ENCODE data around the gene CYYR1. TPM values are rescaled to one million over a fixed set of nuclear protein-coding genes. Genes with fewer than 3 reads are reported as not detected.
A peak's percentile ranks its signal among the peaks of the same experiment; 100 is the strongest.

CYYR1 gene
- 25.2 TPM for polyA plus RNA-seq (2013, experiment 1 of 2)
- 27.3 TPM for polyA plus RNA-seq (2013, experiment 2 of 2)

GRCh38 chr21:26572702-26573381 lies at the start of gene CYYR1:
Gene CYYR1, minus strand, starts transcription at chr21:26573286. Its CDS starts 346 bp downstream, at chr21:26572940.
- H3K27me3 ChIP-seq (ENCODE audit: insufficient read depth, low read length) = no peaks in the 10 kb centered on the region
- H3K4me3 ChIP-seq (ENCODE audit: low read length) = peak within 1 kb of the TSS; percentile 77
- H3K4me1 ChIP-seq (ENCODE audit: insufficient read depth, low read length) = peaks cover 10% of the 10 kb centered on the region; the same call in 1 of the 2 replicates
- WGBS = under 1% methylated on average over 58 of the region's 58 CpGs
- H3K9ac ChIP-seq (ENCODE audit: low read depth, low read length) = peak within 1 kb of the TSS; percentile 92
- H3K36me3 ChIP-seq (ENCODE audit: insufficient read depth, low read length) = no peaks in the 10 kb centered on the region
- peak within 1 kb of the TSS; percentile 70 for H3K27ac ChIP-seq (ENCODE audit: low read depth, low read length)
- peaks cover 6% of the 10 kb centered on the region; the same call in 1 of the 2 replicates for H3K9me3 ChIP-seq (ENCODE audit: insufficient read depth, low read depth, low read length)

GRCh38 chr21:26617176-26617575 lies 44.1 kb upstream of the CYYR1 start:
- Histone ChIP-seq H3K27me3 (ENCODE audit: insufficient read depth, low read length) (no peaks in the 10 kb centered on the region), H3K27ac (ENCODE audit: low read depth, low read length) (no peak overlapping the region), H3K9ac (ENCODE audit: low read depth, low read length) (no peak overlapping the region), H3K9me3 (ENCODE audit: insufficient read depth, low read depth, low read length) (no peaks in the 10 kb centered on the region), H3K4me3 (ENCODE audit: low read length) (no peak overlapping the region), H3K4me1 (ENCODE audit: insufficient read depth, low read length) (no peaks in the 10 kb centered on the region), H3K36me3 (ENCODE audit: insufficient read depth, low read length) (no peaks in the 10 kb centered on the region)
- WGBS = no CpG with 5 or more reads among the region's 1 CpG

GRCh38 chr21:26614251-26614650 lies 41.2 kb upstream of the CYYR1 start:
- Histone ChIP-seq H3K27ac (ENCODE audit: low read depth, low read length) (no peak overlapping the region), H3K36me3 (ENCODE audit: insufficient read depth, low read length) (no peaks in the 10 kb centered on the region), H3K9ac (ENCODE audit: low read depth, low read length) (no peak overlapping the region), H3K9me3 (ENCODE audit: insufficient read depth, low read depth, low read length) (no peaks in the 10 kb centered on the region), H3K27me3 (ENCODE audit: insufficient read depth, low read length) (no peaks in the 10 kb centered on the region), H3K4me3 (ENCODE audit: low read length) (no peak overlapping the region), H3K4me1 (ENCODE audit: insufficient read depth, low read length) (no peaks in the 10 kb centered on the region)
- WGBS = no CpG with 5 or more reads among the region's 1 CpG

- H3K27ac ChIP-seq (ENCODE audit: low read depth, low read length) = no peak overlapping the region
- H3K9me3 ChIP-seq (ENCODE audit: insufficient read depth, low read depth, low read length) = no peaks in the 10 kb centered on the region
- no peaks in the 10 kb centered on the region for H3K36me3 ChIP-seq (ENCODE audit: insufficient read depth, low read length)
- H3K27me3 ChIP-seq (ENCODE audit: insufficient read depth, low read length) = no peaks in the 10 kb centered on the region
- no peaks in the 10 kb centered on the region for H3K4me1 ChIP-seq (ENCODE audit: insufficient read depth, low read length)
- WGBS = 88% methylated on average over 1 of the region's 1 CpG
- H3K9ac ChIP-seq (ENCODE audit: low read depth, low read length) = no peak overlapping the region
- H3K4me3 ChIP-seq (ENCODE audit: low read length) = no peak overlapping the region
These were observed 26.2 kb upstream of the CYYR1 start for GRCh38 chr21:26599261-26599660.

GRCh38 chr21:26597981-26598380 lies 24.9 kb upstream of the CYYR1 start:
- Histone ChIP-seq H3K9me3 (ENCODE audit: insufficient read depth, low read depth, low read length) (no peaks in the 10 kb centered on the region), H3K4me1 (ENCODE audit: insufficient read depth, low read length) (no peaks in the 10 kb centered on the region), H3K27me3 (ENCODE audit: insufficient read depth, low read length) (no peaks in the 10 kb centered on the region), H3K27ac (ENCODE audit: low read depth, low read length) (no peak overlapping the region), H3K4me3 (ENCODE audit: low read length) (no peak overlapping the region), H3K9ac (ENCODE audit: low read depth, low read length) (no peak overlapping the region), H3K36me3 (ENCODE audit: insufficient read depth, low read length) (no peaks in the 10 kb centered on the region)
- 87% methylated on average over 2 of the region's 2 CpGs for WGBS

- Histone ChIP-seq H3K27ac (ENCODE audit: low read depth, low read length) (no peak overlapping the region), H3K4me3 (ENCODE audit: low read length) (no peak overlapping the region), H3K9ac (ENCODE audit: low read depth, low read length) (no peak overlapping the region), H3K4me1 (ENCODE audit: insufficient read depth, low read length) (no peaks in the 10 kb centered on the region), H3K9me3 (ENCODE audit: insufficient read depth, low read depth, low read length) (no peaks in the 10 kb centered on the region), H3K36me3 (ENCODE audit: insufficient read depth, low read length) (no peaks in the 10 kb centered on the region), H3K27me3 (ENCODE audit: insufficient read depth, low read length) (no peaks in the 10 kb centered on the region)
- WGBS = 78% methylated on average over 3 of the region's 3 CpGs
These were observed 23.9 kb upstream of the CYYR1 start for GRCh38 chr21:26597031-26597430.

- no peaks in the 10 kb centered on the region for H3K27me3 ChIP-seq (ENCODE audit: insufficient read depth, low read length)
- no peaks in the 10 kb centered on the region for H3K9me3 ChIP-seq (ENCODE audit: insufficient read depth, low read depth, low read length)
- 96% methylated on average over 7 of the region's 7 CpGs for WGBS
- H3K4me3 ChIP-seq (ENCODE audit: low read length) = no peak overlapping the region
- H3K36me3 ChIP-seq (ENCODE audit: insufficient read depth, low read length) = no peaks in the 10 kb centered on the region
- no peak overlapping the region for H3K27ac ChIP-seq (ENCODE audit: low read depth, low read length)
- no peaks in the 10 kb centered on the region for H3K4me1 ChIP-seq (ENCODE audit: insufficient read depth, low read length)
- no peak overlapping the region for H3K9ac ChIP-seq (ENCODE audit: low read depth, low read length)
These were observed 22.9 kb upstream of the CYYR1 start for GRCh38 chr21:26595971-26596370.

- Histone ChIP-seq H3K4me1 (ENCODE audit: insufficient read depth, low read length) (no peaks in the 10 kb centered on the region), H3K9me3 (ENCODE audit: insufficient read depth, low read depth, low read length) (no peaks in the 10 kb centered on the region), H3K9ac (ENCODE audit: low read depth, low read length) (no peak overlapping the region), H3K27ac (ENCODE audit: low read depth, low read length) (no peak overlapping the region), H3K4me3 (ENCODE audit: low read length) (no peak overlapping the region), H3K36me3 (ENCODE audit: insufficient read depth, low read length) (no peaks in the 10 kb centered on the region), H3K27me3 (ENCODE audit: insufficient read depth, low read length) (no peaks in the 10 kb centered on the region)
- WGBS = 77% methylated on average over 1 of the region's 1 CpG
These were observed 20.7 kb upstream of the CYYR1 start for GRCh38 chr21:26593800-26594199.

GRCh38 chr21:26591543-26591942 lies 18.5 kb upstream of the CYYR1 start:
- Histone ChIP-seq H3K4me3 (ENCODE audit: low read length) (no peak overlapping the region), H3K9me3 (ENCODE audit: insufficient read depth, low read depth, low read length) (no peaks in the 10 kb centered on the region), H3K9ac (ENCODE audit: low read depth, low read length) (no peak overlapping the region), H3K36me3 (ENCODE audit: insufficient read depth, low read length) (no peaks in the 10 kb centered on the region), H3K4me1 (ENCODE audit: insufficient read depth, low read length) (no peaks in the 10 kb centered on the region), H3K27ac (ENCODE audit: low read depth, low read length) (no peak overlapping the region), H3K27me3 (ENCODE audit: insufficient read depth, low read length) (no peaks in the 10 kb centered on the region)
- 92% methylated on average over 4 of the region's 5 CpGs for WGBS

GRCh38 chr21:26588446-26588845 lies 15.4 kb upstream of the CYYR1 start:
- peaks cover 9% of the 10 kb centered on the region for H3K4me1 ChIP-seq (ENCODE audit: insufficient read depth, low read length)
- WGBS = 88% methylated on average over 3 of the region's 7 CpGs
- H3K36me3 ChIP-seq (ENCODE audit: insufficient read depth, low read length) = no peaks in the 10 kb centered on the region
- H3K27ac ChIP-seq (ENCODE audit: low read depth, low read length) = no peak overlapping the region
- no peak overlapping the region for H3K4me3 ChIP-seq (ENCODE audit: low read length)
- H3K9ac ChIP-seq (ENCODE audit: low read depth, low read length) = no peak overlapping the region
- no peaks in the 10 kb centered on the region for H3K9me3 ChIP-seq (ENCODE audit: insufficient read depth, low read depth, low read length)
- H3K27me3 ChIP-seq (ENCODE audit: insufficient read depth, low read length) = no peaks in the 10 kb centered on the region

- Histone ChIP-seq H3K9me3 (ENCODE audit: insufficient read depth, low read depth, low read length) (no peaks in the 10 kb centered on the region), H3K27ac (ENCODE audit: low read depth, low read length) (no peak overlapping the region), H3K27me3 (ENCODE audit: insufficient read depth, low read length) (no peaks in the 10 kb centered on the region), H3K9ac (ENCODE audit: low read depth, low read length) (no peak overlapping the region), H3K36me3 (ENCODE audit: insufficient read depth, low read length) (no peaks in the 10 kb centered on the region), H3K4me1 (ENCODE audit: insufficient read depth, low read length) (peaks cover 9% of the 10 kb centered on the region), H3K4me3 (ENCODE audit: low read length) (no peak overlapping the region)
- 96% methylated on average over 9 of the region's 9 CpGs for WGBS
These were observed 14.7 kb upstream of the CYYR1 start for GRCh38 chr21:26587736-26588201.

Measured in HUES64 (cell line).